ENCODE measurements around the gene DHRS7C. TPM values are rescaled to one million over a fixed set of nuclear protein-coding genes. Genes with fewer than 3 reads are reported as not detected.
A peak's percentile ranks its signal among the peaks of the same experiment; 100 is the strongest.

The DHRS7C gene
- total RNA-seq, 6 experiments from 2014 or later = not detected

GRCh38 chr17:9772658-9773057 lies 18.7 kb downstream of the DHRS7C start:
- DNase-seq = no peak
- Mint-ChIP-seq H3K27me3 (ENCODE audit: insufficient read depth) (peaks cover 2% of the 10 kb centered on the region; the same call in 1 of the 2 replicates), H3K27ac (no peak overlapping the region), H3K36me3 (ENCODE audit: low read depth) (no peaks in the 10 kb centered on the region), H3K9me3 (peaks cover 7% of the 10 kb centered on the region; the same call in 1 of the 2 replicates), H3K4me1 (ENCODE audit: low read depth) (no peaks in the 10 kb centered on the region), H3K4me3 (no peak overlapping the region)
- TF ChIP-seq CTCF (IDR thresholded peaks at IDR 0.05) = no peak

DNA sequence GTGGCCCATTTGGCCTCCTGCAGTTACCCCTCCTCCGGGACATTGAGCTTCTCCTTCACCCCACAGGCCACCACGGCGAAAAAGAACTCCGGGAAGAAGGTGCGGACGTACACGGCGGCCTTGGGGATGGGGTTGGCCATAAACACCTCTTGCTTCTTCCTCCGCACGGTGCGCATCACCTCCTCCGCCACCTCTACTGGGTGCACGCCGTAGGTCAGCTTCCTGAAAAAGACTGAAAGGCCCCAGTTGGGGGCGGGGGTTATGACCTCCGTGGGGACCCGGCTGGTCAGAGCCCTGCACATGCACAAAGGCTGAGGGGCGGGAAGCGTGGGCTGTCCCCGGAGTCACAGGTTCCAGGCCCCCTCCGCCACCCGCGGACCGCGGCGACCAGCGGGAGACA lies 19.9 kb downstream of the DHRS7C start:
- no peaks in the 10 kb centered on the region for H3K4me1 Mint-ChIP-seq (ENCODE audit: low read depth)
- no peak for DNase-seq
- no peak for TF ChIP-seq CTCF (IDR thresholded peaks at IDR 0.05)
- H3K27me3 Mint-ChIP-seq (ENCODE audit: insufficient read depth) = peaks cover 2% of the 10 kb centered on the region; the same call in 1 of the 2 replicates
- H3K36me3 Mint-ChIP-seq (ENCODE audit: low read depth) = no peaks in the 10 kb centered on the region
- H3K4me3 Mint-ChIP-seq = no peak overlapping the region
- no peak overlapping the region for H3K27ac Mint-ChIP-seq
- H3K9me3 Mint-ChIP-seq = peaks cover under 1% of the 10 kb centered on the region; the same call in 1 of the 2 replicates

DNA sequence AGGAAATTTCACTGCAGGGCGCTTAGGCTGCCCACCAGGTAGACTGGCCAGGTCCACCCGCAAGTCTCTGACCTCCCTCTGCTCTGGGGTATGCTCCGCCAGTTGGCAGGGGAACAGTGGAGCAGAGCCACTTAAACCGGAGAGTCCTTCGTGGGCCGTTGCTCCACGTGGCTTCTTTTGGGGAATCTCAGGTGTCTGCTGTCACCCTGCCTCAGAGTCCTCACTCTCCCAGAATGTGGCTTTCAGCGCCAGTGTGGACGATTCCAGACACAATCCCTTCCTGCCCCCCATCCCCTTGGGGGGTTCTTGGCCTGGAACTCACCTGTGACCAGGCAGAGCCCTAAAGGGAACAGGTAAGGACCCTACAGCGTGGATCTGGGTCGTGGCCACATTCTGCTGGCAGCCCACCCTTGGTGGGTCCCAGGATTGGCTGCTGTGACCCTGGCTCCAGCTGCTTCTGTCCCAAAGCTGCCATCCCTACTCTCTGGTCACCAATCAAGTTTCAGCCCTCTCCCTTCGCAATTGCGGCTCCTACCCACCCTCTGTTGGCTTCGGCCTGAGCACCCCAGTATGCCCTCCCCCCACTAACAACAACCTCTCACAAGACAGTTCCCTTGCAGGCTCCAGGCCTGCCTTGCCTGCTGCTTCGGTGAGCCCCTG lies 22.2 kb downstream of the DHRS7C start:
- H3K4me1 Mint-ChIP-seq (ENCODE audit: low read depth) = no peaks in the 10 kb centered on the region
- H3K27ac Mint-ChIP-seq = no peak overlapping the region
- no peak for TF ChIP-seq CTCF (IDR thresholded peaks at IDR 0.05)
- no peak for DNase-seq
- peaks cover 3% of the 10 kb centered on the region for H3K27me3 Mint-ChIP-seq (ENCODE audit: insufficient read depth)
- no peak overlapping the region for H3K4me3 Mint-ChIP-seq
- H3K36me3 Mint-ChIP-seq (ENCODE audit: low read depth) = no peaks in the 10 kb centered on the region
- H3K9me3 Mint-ChIP-seq = no peaks in the 10 kb centered on the region; the same call in 1 of the 2 replicates

GRCh38 chr17:9768381-9768934 lies 22.9 kb downstream of the DHRS7C start:
- Mint-ChIP-seq H3K27me3 (ENCODE audit: insufficient read depth) (peaks cover 3% of the 10 kb centered on the region), H3K4me3 (no peak overlapping the region), H3K4me1 (ENCODE audit: low read depth) (no peaks in the 10 kb centered on the region), H3K27ac (no peak overlapping the region), H3K36me3 (ENCODE audit: low read depth) (no peaks in the 10 kb centered on the region), H3K9me3 (no peaks in the 10 kb centered on the region; the same call in 1 of the 2 replicates)
- DNase-seq = peak; percentile 40
- TF ChIP-seq CTCF (IDR thresholded peaks at IDR 0.05) = peak; percentile 87

DNA sequence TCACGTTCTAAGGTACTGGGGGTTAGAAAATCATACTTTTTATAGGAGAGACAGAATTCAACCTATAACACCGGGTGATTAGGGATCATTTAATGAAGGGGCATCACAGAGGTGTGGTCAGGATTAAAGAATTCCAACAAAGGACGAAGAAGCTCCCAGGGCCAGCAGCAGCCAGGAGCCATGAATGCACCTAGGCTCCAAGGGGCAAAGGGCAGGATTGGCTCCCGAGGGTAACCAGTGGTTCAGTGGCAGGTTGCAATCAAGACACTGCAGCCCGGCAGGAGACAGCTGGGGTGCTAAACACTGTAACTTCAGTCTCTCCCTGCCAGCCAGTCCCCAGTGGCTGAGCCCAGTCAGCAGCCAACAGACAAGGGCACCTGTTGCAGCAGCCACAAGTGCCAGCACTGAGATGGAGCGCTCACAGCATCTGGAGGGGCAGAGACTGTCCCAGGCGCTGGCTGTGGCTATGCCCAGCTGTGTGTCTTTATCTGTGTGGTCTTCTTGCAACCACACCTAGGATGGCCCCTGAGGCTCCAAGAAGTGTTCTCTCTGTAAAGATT lies 23.9 kb downstream of the DHRS7C start:
- no peak overlapping the region for H3K27ac Mint-ChIP-seq
- H3K4me3 Mint-ChIP-seq = no peak overlapping the region
- DNase-seq = no peak
- H3K4me1 Mint-ChIP-seq (ENCODE audit: low read depth) = no peaks in the 10 kb centered on the region
- H3K36me3 Mint-ChIP-seq (ENCODE audit: low read depth) = no peaks in the 10 kb centered on the region
- H3K9me3 Mint-ChIP-seq = no peaks in the 10 kb centered on the region; the same call in 1 of the 2 replicates
- TF ChIP-seq CTCF (IDR thresholded peaks at IDR 0.05) = no peak
- peaks cover 3% of the 10 kb centered on the region for H3K27me3 Mint-ChIP-seq (ENCODE audit: insufficient read depth)
